ENCODE data around the gene ZBTB46. TPM values are rescaled to one million over a fixed set of nuclear protein-coding genes. Genes with fewer than 3 reads are reported as not detected.
"Not testable (repeated sequence)": the region's sequence is repeated elsewhere in the genome, so short reads cannot be mapped to it uniquely, and the experiment has no call there.

ZBTB46 gene
- total RNA-seq, 1 experiment from 2014 or later = 15.9 TPM

- Histone ChIP-seq H3K27me3 (no peaks in the 10 kb centered on the region), H3K4me3 (no peak overlapping the region), H3K36me3 (no peaks in the 10 kb centered on the region; the same call in 1 of the 2 replicates), H3K9me3 (no peaks in the 10 kb centered on the region)
- DNase-seq = no peak
Observed at GRCh38 chr20:63789836-63790571, 41.1 kb downstream of the ZBTB46 start.

GRCh38 chr20:63787749-63788148, 43.3 kb downstream of the ZBTB46 start:
- Histone ChIP-seq H3K27me3 (no peaks in the 10 kb centered on the region), H3K9me3 (no peaks in the 10 kb centered on the region), H3K36me3 (no peaks in the 10 kb centered on the region; the same call in 1 of the 2 replicates), H3K4me3 (no peak overlapping the region)
- no peak for DNase-seq

- no peaks in the 10 kb centered on the region for H3K9me3 ChIP-seq
- no peak for DNase-seq
- H3K36me3 ChIP-seq = no peaks in the 10 kb centered on the region; the same call in 1 of the 2 replicates
- H3K27me3 ChIP-seq = no peaks in the 10 kb centered on the region
- no peak overlapping the region for H3K4me3 ChIP-seq
Observed at GRCh38 chr20:63787302-63787701, 43.8 kb downstream of the ZBTB46 start.

- no peaks in the 10 kb centered on the region for H3K27me3 ChIP-seq
- no peaks in the 10 kb centered on the region for H3K9me3 ChIP-seq
- DNase-seq = no peak
- no peaks in the 10 kb centered on the region; the same call in 1 of the 2 replicates for H3K36me3 ChIP-seq
- H3K4me3 ChIP-seq = no peak overlapping the region
Observed at GRCh38 chr20:63785691-63786131, 45.4 kb downstream of the ZBTB46 start.

- H3K36me3 ChIP-seq = no peaks in the 10 kb centered on the region
- no peak for DNase-seq
- no peaks in the 10 kb centered on the region for H3K9me3 ChIP-seq
- H3K27me3 ChIP-seq = no peaks in the 10 kb centered on the region
- H3K4me3 ChIP-seq = no peak overlapping the region
Observed at GRCh38 chr20:63783970-63784369, 47.1 kb downstream of the ZBTB46 start.

- no peaks in the 10 kb centered on the region for H3K36me3 ChIP-seq
- no peaks in the 10 kb centered on the region for H3K9me3 ChIP-seq
- no peaks in the 10 kb centered on the region for H3K27me3 ChIP-seq
- no peak overlapping the region for H3K4me3 ChIP-seq
- no peak for DNase-seq
Observed at GRCh38 chr20:63782521-63782971, 48.5 kb downstream of the ZBTB46 start.

GRCh38 chr20:63782051-63782471, 49.0 kb downstream of the ZBTB46 start:
- Histone ChIP-seq H3K27me3 (no peaks in the 10 kb centered on the region), H3K4me3 (no peak overlapping the region)
- no peak for DNase-seq

GRCh38 chr20:63781181-63781580, 49.9 kb downstream of the ZBTB46 start:
- no peaks in the 10 kb centered on the region for H3K27me3 ChIP-seq
- no peaks in the 10 kb centered on the region for H3K9me3 ChIP-seq
- no peak for DNase-seq
- no peaks in the 10 kb centered on the region for H3K36me3 ChIP-seq
- H3K4me3 ChIP-seq = no peak overlapping the region

More at GRCh38 chr20:63782051-63782471, 49.0 kb downstream of the ZBTB46 start:
- Histone ChIP-seq H3K36me3 (no peaks in the 10 kb centered on the region), H3K9me3 (no peaks in the 10 kb centered on the region)

- H3K36me3 ChIP-seq = no peaks in the 10 kb centered on the region
- no peaks in the 10 kb centered on the region for H3K27me3 ChIP-seq
- no peak for DNase-seq
- H3K4me3 ChIP-seq = no peak overlapping the region
- no peaks in the 10 kb centered on the region for H3K9me3 ChIP-seq
Observed at GRCh38 chr20:63778857-63779256, 52.2 kb downstream of the ZBTB46 start.

GRCh38 chr20:63778034-63778752, 52.9 kb downstream of the ZBTB46 start:
- H3K27me3 ChIP-seq = no peaks in the 10 kb centered on the region
- H3K4me3 ChIP-seq = no peak overlapping the region
- H3K9me3 ChIP-seq = no peaks in the 10 kb centered on the region
- DNase-seq = no peak
- no peaks in the 10 kb centered on the region for H3K36me3 ChIP-seq

- no peaks in the 10 kb centered on the region for H3K9me3 ChIP-seq
Observed at GRCh38 chr20:63777614-63778013, 53.5 kb downstream of the ZBTB46 start.

GRCh38 chr20:63776875-63777274, 54.2 kb downstream of the ZBTB46 start:
- not testable (repeated sequence) for H3K4me3 ChIP-seq, H3K27me3 ChIP-seq, DNase-seq, H3K36me3 ChIP-seq, H3K9me3 ChIP-seq

More at GRCh38 chr20:63777614-63778013, 53.5 kb downstream of the ZBTB46 start:
- DNase-seq = no peak
- Histone ChIP-seq H3K4me3 (no peak overlapping the region), H3K36me3 (no peaks in the 10 kb centered on the region), H3K27me3 (no peaks in the 10 kb centered on the region)

GRCh38 chr20:63775096-63775978, 55.7 kb downstream of the ZBTB46 start:
- Histone ChIP-seq H3K36me3 (no peaks in the 10 kb centered on the region), H3K27me3 (no peaks in the 10 kb centered on the region), H3K9me3 (no peaks in the 10 kb centered on the region), H3K4me3 (no peak overlapping the region)
- no peak for DNase-seq

- Histone ChIP-seq H3K27me3 (no peaks in the 10 kb centered on the region), H3K36me3 (no peaks in the 10 kb centered on the region)
- DNase-seq = no peak
Observed at GRCh38 chr20:63774306-63774705, 56.8 kb downstream of the ZBTB46 start.

GRCh38 chr20:63773571-63774241, 57.4 kb downstream of the ZBTB46 start:
- H3K27me3 ChIP-seq = no peaks in the 10 kb centered on the region
- H3K4me3 ChIP-seq = no peak overlapping the region
- 0 out of 2 replicates have a peak, but pooled peaks cover 5% of the 10 kb centered on the region for H3K36me3 ChIP-seq
- H3K9me3 ChIP-seq = no peaks in the 10 kb centered on the region
- no peak for DNase-seq

More at GRCh38 chr20:63774306-63774705, 56.8 kb downstream of the ZBTB46 start:
- no peak overlapping the region for H3K4me3 ChIP-seq
- H3K9me3 ChIP-seq = no peaks in the 10 kb centered on the region

Data from MG63 (cell line).